A673 (cell line): ENCODE data around the gene DUSP18.

Source experiments
- EZH2 ChIP-seq: fragments of 200-600 bp; sonication (generic); IDR thresholded peaks from 2 replicates; pipeline ENCODE4 v1.6.1; 2017; ENCODE audit warnings: borderline replicate concordance, low read depth, mild to moderate bottlenecking, mixed read lengths, antibody characterized with exemption, low read length; ENCODE audit not compliant: poor library complexity, severe bottlenecking
- TF ChIP-seq, protein P1 (sequence below): fragments of 300-800, 200-600 bp; sonication (generic); conservative IDR thresholded peaks from 2 replicates; pipeline ENCODE4 v1.5.1; 2017; ENCODE audit warnings: low read depth, mild to moderate bottlenecking, antibody characterized with exemption, low read length, moderate library complexity, mixed read lengths

DNA sequence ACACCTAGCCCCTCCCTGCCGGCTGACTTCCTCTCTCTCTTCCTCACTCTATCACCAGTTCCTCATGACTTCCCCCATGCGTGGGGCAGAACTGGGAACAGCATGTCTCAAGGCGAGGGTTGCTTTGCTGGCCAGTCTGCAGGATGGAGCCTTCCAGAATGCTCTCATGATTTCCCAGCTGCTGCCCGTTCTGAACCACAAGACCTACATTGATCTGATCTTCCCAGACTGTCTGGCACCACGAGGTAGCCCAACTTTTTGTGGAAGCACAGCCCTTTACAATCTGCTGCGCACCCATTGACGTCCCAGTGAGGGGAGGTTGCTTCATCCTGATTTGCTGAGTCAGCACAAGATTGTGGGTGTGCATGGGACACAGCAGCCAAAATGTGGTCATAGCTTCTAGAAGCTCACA lies 52.1 kb downstream of the DUSP18 start:
- TF ChIP-seq, protein P1, sequence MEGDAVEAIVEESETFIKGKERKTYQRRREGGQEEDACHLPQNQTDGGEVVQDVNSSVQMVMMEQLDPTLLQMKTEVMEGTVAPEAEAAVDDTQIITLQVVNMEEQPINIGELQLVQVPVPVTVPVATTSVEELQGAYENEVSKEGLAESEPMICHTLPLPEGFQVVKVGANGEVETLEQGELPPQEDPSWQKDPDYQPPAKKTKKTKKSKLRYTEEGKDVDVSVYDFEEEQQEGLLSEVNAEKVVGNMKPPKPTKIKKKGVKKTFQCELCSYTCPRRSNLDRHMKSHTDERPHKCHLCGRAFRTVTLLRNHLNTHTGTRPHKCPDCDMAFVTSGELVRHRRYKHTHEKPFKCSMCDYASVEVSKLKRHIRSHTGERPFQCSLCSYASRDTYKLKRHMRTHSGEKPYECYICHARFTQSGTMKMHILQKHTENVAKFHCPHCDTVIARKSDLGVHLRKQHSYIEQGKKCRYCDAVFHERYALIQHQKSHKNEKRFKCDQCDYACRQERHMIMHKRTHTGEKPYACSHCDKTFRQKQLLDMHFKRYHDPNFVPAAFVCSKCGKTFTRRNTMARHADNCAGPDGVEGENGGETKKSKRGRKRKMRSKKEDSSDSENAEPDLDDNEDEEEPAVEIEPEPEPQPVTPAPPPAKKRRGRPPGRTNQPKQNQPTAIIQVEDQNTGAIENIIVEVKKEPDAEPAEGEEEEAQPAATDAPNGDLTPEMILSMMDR, result no peak
- TF ChIP-seq EZH2, result no peak
